ENCODE measurements around the gene CNTD1.

- no peak for TF ChIP-seq CTCF (IDR thresholded peaks at IDR 0.05; ENCODE audit: low read depth, low read length)
- no peak for TF ChIP-seq EZH2phosphoT487 (IDR thresholded peaks at IDR 0.05; ENCODE audit: low read depth)
Observed at GRCh38 chr17:42781639-42782165, 17.0 kb upstream of the CNTD1 start.
